Central memory CD8-positive, alpha-beta T cell (primary cell): ENCODE results near the gene WDR54.
"Not testable (repeated sequence)": the region's sequence is repeated elsewhere in the genome, so short reads cannot be mapped to it uniquely, and the experiment has no call there.

Source experiments
- ATAC-seq: fragments of 150-1000 bp; cut with Tn5 transposase; replicated peaks from 2 replicates; pipeline ENCODE4 v1.10.0; 2022; ENCODE audit warnings: mild to moderate bottlenecking, moderate FRiP score, moderate number of reproducible peaks; ENCODE audit not compliant: poor library complexity, severe bottlenecking; ENCODE audit errors: extremely low read depth
- DNase-seq, 2 donors: peaks; one replicate each; pipeline ENCODE4 v3.0.0; 2021; ENCODE audit warnings: low spot score in 2 of 2
- H3K27ac Mint-ChIP-seq: one replicate; pipeline ENCODE4 v1.8.0; 2022; ENCODE audit warnings: low read depth, mild to moderate bottlenecking, moderate library complexity, mixed read lengths
- H3K27me3 Mint-ChIP-seq: one replicate; pipeline ENCODE4 v1.8.0; 2022; ENCODE audit warnings: mixed read lengths
- H3K36me3 Mint-ChIP-seq: one replicate; pipeline ENCODE4 v1.8.0; 2022; ENCODE audit warnings: mild to moderate bottlenecking, moderate library complexity, mixed read lengths; ENCODE audit not compliant: insufficient read depth
- H3K4me1 Mint-ChIP-seq: one replicate; pipeline ENCODE4 v1.8.0; 2022; ENCODE audit warnings: mixed read lengths
- H3K4me3 Mint-ChIP-seq: one replicate; pipeline ENCODE4 v1.8.0; 2022; ENCODE audit warnings: mild to moderate bottlenecking, moderate library complexity, mixed read lengths
- H3K9me3 Mint-ChIP-seq: one replicate; pipeline ENCODE4 v1.8.0; 2022; ENCODE audit warnings: mixed read lengths

WDR54 gene

DNA sequence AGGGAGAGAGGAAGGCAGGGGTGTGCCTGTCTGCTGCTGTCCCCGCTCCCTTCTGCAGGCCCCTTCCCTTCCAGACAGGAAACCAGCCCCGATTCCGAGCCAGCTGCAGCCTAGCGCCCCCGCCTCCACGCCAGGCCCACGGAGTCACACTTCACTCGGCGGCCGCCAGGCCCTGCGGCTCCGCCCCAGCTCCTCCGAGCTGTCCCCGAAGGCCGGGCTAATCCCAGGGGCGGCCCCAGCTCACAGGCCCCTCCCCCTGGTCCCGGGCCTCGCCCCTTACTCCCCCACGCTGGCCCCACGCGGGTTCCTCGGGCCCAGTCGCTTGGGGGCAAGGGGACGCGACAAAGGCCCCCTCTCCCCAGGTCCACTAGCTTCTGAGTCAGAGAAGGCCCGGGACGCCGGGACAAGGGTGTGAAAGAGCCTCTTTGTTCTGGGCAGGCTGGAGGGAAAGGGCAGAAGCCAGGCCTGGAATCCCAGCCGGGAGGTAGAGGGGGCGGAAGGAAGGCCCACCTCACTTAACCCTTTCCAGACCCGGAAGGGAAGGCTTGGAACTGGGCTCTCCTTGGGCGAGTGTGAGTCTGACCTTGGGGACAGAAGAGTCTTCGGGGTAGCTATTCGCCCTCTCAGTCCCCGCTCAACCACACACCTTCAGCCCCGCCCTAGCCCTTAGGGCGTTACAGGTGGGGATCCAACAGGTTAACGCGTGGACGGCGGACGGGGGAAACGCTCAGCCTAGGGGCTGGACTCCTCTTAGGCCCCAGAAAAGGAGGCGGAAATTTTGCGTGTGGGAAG, 19.0 kb downstream of the WDR54 start:
- H3K27ac Mint-ChIP-seq, result peak overlapping the region; percentile 80
- ATAC-seq (peak; percentile 64), DNase-seq (no peak)
- no peaks in the 10 kb centered on the region for H3K36me3 Mint-ChIP-seq
- no peaks in the 10 kb centered on the region for H3K9me3 Mint-ChIP-seq
- peak overlapping the region; percentile 61 for H3K4me3 Mint-ChIP-seq
- H3K27me3 Mint-ChIP-seq, result peaks cover 17% of the 10 kb centered on the region
- H3K4me1 Mint-ChIP-seq, result peaks cover 10% of the 10 kb centered on the region

DNA sequence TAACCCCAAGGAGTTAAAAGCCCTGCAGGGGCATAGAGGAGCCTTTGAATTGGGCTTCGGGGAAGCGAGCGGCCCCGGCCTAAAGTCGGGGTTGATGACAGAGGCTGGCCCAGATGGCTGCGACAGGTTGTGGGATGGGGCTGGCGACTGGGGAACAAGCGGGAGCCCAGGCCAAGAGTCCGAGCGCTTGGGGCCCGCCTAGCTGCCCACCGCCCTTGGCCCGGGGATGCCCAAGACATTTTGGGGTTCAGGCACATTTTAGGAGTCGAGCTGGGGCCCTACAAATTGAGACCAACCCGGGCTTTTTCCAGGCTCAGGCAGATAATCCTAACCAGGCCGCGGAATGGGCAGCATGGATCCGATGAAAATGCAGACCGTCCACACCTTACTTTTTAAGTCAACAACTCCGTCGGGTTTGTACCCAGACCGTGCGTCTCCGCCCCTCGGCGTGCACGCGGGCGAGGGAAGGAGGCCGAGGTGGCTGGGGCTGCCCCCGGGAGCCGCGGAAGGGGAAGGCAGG, 19.7 kb downstream of the WDR54 start:
- Mint-ChIP-seq H3K27me3 (peaks cover 17% of the 10 kb centered on the region), H3K9me3 (no peaks in the 10 kb centered on the region), H3K4me1 (peaks cover 10% of the 10 kb centered on the region), H3K36me3 (no peaks in the 10 kb centered on the region), H3K4me3 (peak overlapping the region; percentile 61), H3K27ac (no peak overlapping the region)
- DNase-seq (no peak), ATAC-seq (peak; percentile 30)

DNA sequence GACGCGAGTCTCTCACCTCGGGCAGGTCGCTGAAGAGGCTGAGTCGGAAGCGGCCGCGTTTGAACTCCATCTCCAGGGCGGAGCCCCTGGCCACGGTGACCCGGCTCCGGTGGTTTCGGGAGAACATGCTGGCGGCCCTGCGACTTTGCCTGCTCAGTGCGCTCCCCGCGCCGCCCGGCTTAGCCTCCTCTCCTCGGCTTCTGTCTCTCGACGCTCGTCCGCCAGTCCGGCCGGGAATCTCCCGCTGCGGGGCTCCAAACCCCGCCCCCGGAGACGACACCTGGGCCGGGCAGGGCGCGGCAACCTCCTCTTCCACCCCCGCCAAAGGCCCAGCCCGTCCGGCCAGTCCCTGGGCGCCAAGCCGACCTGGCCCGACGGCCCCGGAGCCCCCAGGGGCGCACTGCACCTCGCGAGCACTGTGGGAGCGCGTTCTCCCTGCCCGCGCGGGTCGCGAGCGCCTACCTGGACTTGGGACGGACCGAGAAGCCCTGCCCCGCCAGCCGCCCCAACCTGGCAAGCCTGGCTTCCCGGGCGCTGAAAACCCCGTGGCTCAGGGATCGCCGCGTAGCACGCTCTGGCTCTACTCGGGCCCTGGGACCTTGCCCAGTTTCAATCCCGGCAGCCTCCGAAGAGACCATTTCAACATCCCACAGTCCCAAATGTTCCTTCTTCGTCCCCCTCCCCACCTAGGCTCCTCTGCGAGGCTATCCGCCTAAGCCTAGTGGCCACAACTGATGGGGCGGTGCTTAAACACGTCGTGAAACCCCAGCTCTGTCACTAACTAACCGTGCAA, 20.4 kb downstream of the WDR54 start, which contains the start of gene RTKN:
TSS of gene RTKN (minus strand) at position 248 of the 793 bp plus-strand sequence. CDS start at position 127, 121 bp downstream.
- Mint-ChIP-seq H3K9me3 (no peaks in the 10 kb centered on the region), H3K4me3 (peak within 1 kb of the TSS; percentile 61), H3K36me3 (no peaks in the 10 kb centered on the region), H3K27me3 (peaks cover 17% of the 10 kb centered on the region), H3K4me1 (peaks cover 10% of the 10 kb centered on the region), H3K27ac (peak within 1 kb of the TSS; percentile 41)
- DNase-seq, result no peak
- peak; percentile 37 for ATAC-seq

DNA sequence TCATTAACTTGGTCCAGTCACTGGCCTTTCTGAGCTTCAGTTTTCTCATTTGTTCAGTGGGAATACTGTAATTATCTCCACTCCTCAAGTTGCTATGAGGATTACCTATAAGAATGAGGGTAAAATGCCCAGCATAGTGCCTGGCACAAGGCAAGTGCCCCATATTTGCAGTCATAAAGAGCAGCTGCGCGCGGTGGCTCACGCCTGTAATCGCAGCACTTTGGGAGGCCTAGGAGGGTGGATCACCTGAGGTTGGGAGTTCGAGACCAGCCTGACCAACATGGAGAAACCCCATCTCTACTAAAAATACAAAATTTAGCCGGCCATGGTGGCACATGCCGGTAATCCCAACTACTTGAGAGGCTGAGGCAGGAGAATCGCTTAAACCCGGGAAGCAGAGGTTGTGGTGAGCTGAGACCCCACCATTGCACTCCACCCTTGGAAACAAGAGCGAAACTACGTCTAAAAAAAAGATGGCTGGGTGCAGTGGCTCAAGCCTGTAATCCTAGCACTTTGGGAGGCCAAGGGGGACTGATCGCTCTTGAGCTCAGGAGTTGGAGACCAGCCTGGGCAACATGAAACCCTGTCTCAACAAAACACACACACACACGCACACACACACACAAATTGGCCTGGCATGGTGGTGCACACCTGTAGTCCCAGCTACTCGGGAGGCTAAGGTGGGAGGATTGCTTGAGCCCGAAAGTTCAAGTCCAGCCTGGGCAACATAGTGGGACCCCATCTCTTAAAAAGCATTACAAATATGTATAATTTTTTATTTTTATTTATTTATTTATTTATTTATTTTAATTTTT, 21.2 kb downstream of the WDR54 start:
- H3K4me3 Mint-ChIP-seq, result peak overlapping the region; percentile 61
- not testable (repeated sequence) for H3K9me3 Mint-ChIP-seq, H3K36me3 Mint-ChIP-seq, ATAC-seq, DNase-seq
- peaks cover 10% of the 10 kb centered on the region for H3K4me1 Mint-ChIP-seq
- peaks cover 17% of the 10 kb centered on the region for H3K27me3 Mint-ChIP-seq
- peak overlapping the region; percentile 41 for H3K27ac Mint-ChIP-seq

DNA sequence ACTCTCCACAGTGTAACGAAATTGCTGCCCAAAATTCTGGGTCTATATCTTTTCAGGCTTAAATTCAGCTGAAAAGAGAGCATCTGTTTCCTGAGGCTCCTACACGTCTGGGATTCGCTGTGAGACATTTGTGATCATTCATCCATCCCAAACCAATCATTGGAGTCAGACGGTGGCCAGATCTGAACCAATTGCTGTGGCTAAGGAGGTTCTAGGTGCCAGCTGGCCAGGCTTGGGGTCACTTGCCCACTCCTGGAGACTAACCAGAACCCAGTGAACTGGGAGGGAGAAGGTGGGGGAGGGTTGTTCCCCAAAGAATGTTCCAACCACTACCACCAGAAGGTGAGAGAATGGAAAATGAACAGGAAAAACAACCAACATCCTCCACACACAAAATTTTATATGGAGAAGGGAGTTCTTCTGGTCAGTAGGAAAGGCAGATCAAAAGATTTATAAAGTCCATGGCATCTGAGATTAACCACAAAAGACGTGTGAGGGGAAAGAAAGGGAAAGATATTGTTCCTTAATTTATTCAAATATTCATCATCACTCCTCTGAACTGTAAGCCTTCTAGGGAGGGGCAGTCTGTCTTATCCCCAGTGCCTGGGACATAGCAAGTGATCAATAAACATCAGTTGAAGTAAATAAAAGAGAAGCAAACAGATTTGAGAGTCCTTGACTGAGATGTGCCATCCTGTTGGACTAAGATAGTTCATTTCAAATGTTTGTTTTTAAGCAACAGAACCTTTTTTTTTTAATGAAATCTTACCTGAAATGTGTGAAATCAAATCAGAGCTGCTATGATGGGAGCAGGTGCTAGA, 23.2 kb downstream of the WDR54 start:
- Mint-ChIP-seq H3K4me3 (no peak overlapping the region), H3K27ac (no peak overlapping the region), H3K4me1 (peaks cover 10% of the 10 kb centered on the region), H3K36me3 (no peaks in the 10 kb centered on the region), H3K9me3 (no peaks in the 10 kb centered on the region), H3K27me3 (peaks cover 17% of the 10 kb centered on the region)
- ATAC-seq, result no peak
- no peak for DNase-seq

- Mint-ChIP-seq H3K27me3 (peaks cover 4% of the 10 kb centered on the region), H3K27ac (no peak overlapping the region), H3K36me3 (peaks cover 2% of the 10 kb centered on the region), H3K9me3 (no peaks in the 10 kb centered on the region), H3K4me1 (peaks cover 4% of the 10 kb centered on the region), H3K4me3 (no peak overlapping the region)
- DNase-seq, result no peak
- ATAC-seq, result no peak
Observed at GRCh38 chr2:74447230-74447999, 25.9 kb downstream of the WDR54 start.

DNA sequence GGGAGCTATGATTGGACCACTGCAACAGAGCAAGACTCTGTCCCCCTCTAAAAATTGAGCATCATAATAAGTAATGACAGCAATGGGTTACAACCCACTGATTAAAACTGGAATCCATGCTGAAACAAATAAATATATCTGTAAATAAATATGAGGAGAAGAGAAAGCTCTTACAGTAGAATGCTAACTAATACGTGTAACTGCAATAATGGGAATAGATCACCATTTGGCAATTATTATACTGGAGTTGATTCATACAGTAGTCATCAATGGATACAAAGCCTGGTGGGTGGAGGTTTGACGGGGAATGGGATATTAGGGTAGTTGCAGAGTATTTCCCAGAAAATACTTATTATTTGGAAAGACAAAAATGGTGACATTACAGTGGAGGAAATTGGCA, 27.2 kb downstream of the WDR54 start:
- Mint-ChIP-seq H3K9me3 (no peaks in the 10 kb centered on the region), H3K4me3 (no peak overlapping the region), H3K4me1 (peaks cover 13% of the 10 kb centered on the region), H3K36me3 (peaks cover 2% of the 10 kb centered on the region), H3K27ac (no peak overlapping the region), H3K27me3 (no peaks in the 10 kb centered on the region)
- DNase-seq (no peak), ATAC-seq (no peak)

GRCh38 chr2:74450570-74451190, 29.1 kb downstream of the WDR54 start:
- H3K4me1 Mint-ChIP-seq, result peaks cover 28% of the 10 kb centered on the region
- H3K27me3 Mint-ChIP-seq, result no peaks in the 10 kb centered on the region
- H3K9me3 Mint-ChIP-seq, result no peaks in the 10 kb centered on the region
- H3K36me3 Mint-ChIP-seq, result peaks cover 12% of the 10 kb centered on the region
- H3K27ac Mint-ChIP-seq, result no peak overlapping the region
- no peak overlapping the region for H3K4me3 Mint-ChIP-seq
- ATAC-seq (no peak), DNase-seq (no peak)

- Mint-ChIP-seq H3K4me1 (peaks cover 70% of the 10 kb centered on the region), H3K27me3 (no peaks in the 10 kb centered on the region), H3K9me3 (no peaks in the 10 kb centered on the region), H3K27ac (peak within 1 kb of the TSS; percentile 100), H3K4me3 (peak within 1 kb of the TSS; percentile 97), H3K36me3 (peaks cover 33% of the 10 kb centered on the region)
- ATAC-seq (peak; percentile 12), DNase-seq (peak; percentile 98)
Observed at GRCh38 chr2:74454654-74455511, 33.4 kb downstream of the WDR54 start, which contains the start of gene INO80B. INO80B (plus strand) TSS chr2:74455087; CDS start chr2:74455117, 30 bp downstream.

DNA sequence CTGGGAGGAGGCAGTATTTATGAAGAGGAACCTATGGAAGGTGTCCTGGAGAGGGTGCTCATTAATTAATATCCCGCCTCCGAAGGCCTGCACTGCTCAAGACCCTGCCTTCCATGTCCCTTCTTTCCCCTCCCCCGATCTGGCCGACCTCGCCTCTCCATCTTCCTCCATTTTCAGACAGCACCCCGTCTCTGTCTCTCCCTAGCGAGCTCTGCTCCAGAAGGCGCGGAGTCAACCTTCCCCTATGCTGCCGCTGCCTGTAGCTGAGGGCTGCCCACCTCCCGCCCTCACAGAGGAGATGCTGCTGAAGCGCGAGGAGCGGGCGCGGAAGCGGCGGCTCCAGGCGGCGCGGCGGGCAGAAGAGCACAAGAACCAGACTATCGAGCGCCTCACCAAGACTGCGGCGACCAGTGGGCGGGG, 35.6 kb downstream of the WDR54 start:
- ATAC-seq (no peak), DNase-seq (no peak)
- peak overlapping the region; percentile 97 for H3K4me3 Mint-ChIP-seq

More for the DNA sequence above, 35.6 kb downstream of the WDR54 start:
- H3K27ac Mint-ChIP-seq, result peak overlapping the region; percentile 100
- no peaks in the 10 kb centered on the region for H3K27me3 Mint-ChIP-seq
- H3K36me3 Mint-ChIP-seq, result peaks cover 34% of the 10 kb centered on the region
- peaks cover 77% of the 10 kb centered on the region for H3K4me1 Mint-ChIP-seq
- H3K9me3 Mint-ChIP-seq, result no peaks in the 10 kb centered on the region
